SK-N-SH (cell line): Measurements from ENCODE around the gene CPNE1. TPM values are rescaled to one million over a fixed set of nuclear protein-coding genes. Genes with fewer than 3 reads are reported as not detected.

Source experiments
- CTCF ChIA-PET: fragments of 300-600, 350-600 bp; formaldehyde crosslinking; extraction: SDS; loops from one replicate; lab custom pipeline; 2021; lab: Yijun Ruan, JAX
- POLR2A ChIA-PET: fragments of 350-600 bp; sonication (Branson Sonifier 250); formaldehyde crosslinking; extraction: SDS; loops from one replicate; lab custom pipeline; 2020; ENCODE audit warnings: antibody characterized with exemption, inconsistent platforms; lab: Yijun Ruan, JAX
- DNase-seq: peaks from one replicate; pipeline ENCODE4 v3.0.0; 2012
- H2AFZ ChIP-seq: fragments of 200-600 bp; sonication (generic); 2 replicates; pipeline ENCODE4 v1.8.1; 2016; ENCODE audit warnings: antibody characterized with exemption, mild to moderate bottlenecking, low read depth
- H3F3A ChIP-seq: fragments of 200-600 bp; sonication (generic); replicated peaks from 2 replicates; pipeline ENCODE3; 2016; ENCODE audit warnings: antibody characterized with exemption, mild to moderate bottlenecking; ENCODE audit not compliant: insufficient read depth
- H3K27ac ChIP-seq, 2 experiments: fragments of 200-500 bp in 1 of 2; fragments of 200-600 bp in 1 of 2; sonication (Bioruptor generic) in 1 of 2; sonication (generic), shearing (Covaris generic) in 1 of 2; 2 replicates each; pipeline versions ENCODE4 v1.5.1 to v1.6.1; 2014 to 2016; ENCODE audit warnings: low read depth in 2 of 2, inconsistent platforms in 1 of 2, low read length in 1 of 2, mild to moderate bottlenecking in 1 of 2, mixed read lengths in 1 of 2
- H3K27me3 ChIP-seq: fragments of 200-600 bp; sonication (generic), shearing (Covaris generic); 2 replicates; pipeline ENCODE4 v1.6.1; 2016; ENCODE audit warnings: mixed run types; ENCODE audit not compliant: insufficient read depth
- H3K36me3 ChIP-seq, 2 experiments: fragments of 200-500 bp in 1 of 2; fragments of 200-600 bp in 1 of 2; sonication (Bioruptor generic) in 1 of 2; sonication (generic) in 1 of 2; replicated peaks in 1 of 2; 2 replicates each; pipeline versions ENCODE3 to v1.5.1; 2014 to 2016; ENCODE audit warnings: low read length in 1 of 2, mild to moderate bottlenecking in 1 of 2; ENCODE audit not compliant: insufficient read depth in 2 of 2, control insufficient read depth in 1 of 2
- H3K4me1 ChIP-seq, 2 experiments: fragments of 200-500 bp in 1 of 2; fragments of 200-600 bp in 1 of 2; sonication (Bioruptor generic) in 1 of 2; sonication (generic), shearing (Covaris generic) in 1 of 2; 2 replicates each; pipeline versions ENCODE4 v1.5.1 to v1.6.1; 2014 to 2016; ENCODE audit warnings: low read depth in 1 of 2, low read length in 1 of 2, mixed run types in 1 of 2; ENCODE audit not compliant: insufficient read depth in 2 of 2, control insufficient read depth in 1 of 2
- H3K4me2 ChIP-seq: fragments of 200-600 bp; sonication (generic), shearing (Covaris generic); 2 replicates; pipeline ENCODE4 v1.6.1; 2017; ENCODE audit warnings: mixed run types
- H3K4me3 ChIP-seq, 2 experiments: fragments of 200-500 bp in 1 of 2; fragments of 200-600 bp in 1 of 2; sonication (Bioruptor generic) in 1 of 2; sonication (generic), shearing (Covaris generic) in 1 of 2; 2 replicates each; pipeline versions ENCODE4 v1.5.1 to v1.8.1; 2014 to 2016; ENCODE audit warnings: low read depth in 2 of 2, inconsistent platforms in 1 of 2, low read length in 1 of 2, mild to moderate bottlenecking in 1 of 2, mixed read lengths in 1 of 2, moderate library complexity in 1 of 2
- H3K79me2 ChIP-seq: fragments of 200-600 bp; sonication (generic); 2 replicates; pipeline ENCODE4 v1.8.1; 2017; ENCODE audit warnings: mild to moderate bottlenecking; ENCODE audit not compliant: insufficient read depth
- H3K9ac ChIP-seq: fragments of 200-600 bp; sonication (generic); 2 replicates; pipeline ENCODE4 v1.6.1; 2017; ENCODE audit warnings: mixed run types
- H3K9me2 ChIP-seq: fragments of 200-600 bp; sonication (generic); 2 replicates; pipeline ENCODE4 v1.6.1; 2017; ENCODE audit warnings: mixed run types
- H3K9me3 ChIP-seq: fragments of 200-600 bp; sonication (generic); 2 replicates; pipeline ENCODE4 v1.6.1; 2017; ENCODE audit warnings: mixed run types, mild to moderate bottlenecking, moderate library complexity
- H4K20me1 ChIP-seq: fragments of 200-600 bp; sonication (generic); 2 replicates; pipeline ENCODE4 v1.6.1; 2017; ENCODE audit warnings: mild to moderate bottlenecking, mixed run types; ENCODE audit not compliant: insufficient read depth
- CTCF ChIP-seq: fragments of 200-600 bp; sonication (generic); IDR thresholded peaks from 2 replicates; pipeline ENCODE4 v1.6.1; 2017; ENCODE audit warnings: antibody characterized with exemption, mild to moderate bottlenecking, moderate library complexity
- EP300 ChIP-seq, 2 experiments: IDR thresholded peaks; 2 replicates each; pipeline versions ENCODE4 v1.4.0 to v1.6.1; 2012; ENCODE audit warnings: borderline replicate concordance in 1 of 2, low read depth in 1 of 2, low read length in 1 of 2
- FOSL2 ChIP-seq: IDR thresholded peaks from 2 replicates; pipeline ENCODE4 v1.4.0; 2012; ENCODE audit warnings: low read depth, mild to moderate bottlenecking, moderate library complexity, borderline replicate concordance
- FOXJ3 ChIP-seq: sonication (generic); formaldehyde crosslinking; IDR thresholded peaks from 2 replicates; pipeline ENCODE4 v1.5.1; 2020; ENCODE audit warnings: mild to moderate bottlenecking, missing genetic modification reagents
- FOXM1 ChIP-seq: IDR thresholded peaks from 2 replicates; pipeline ENCODE4 v1.4.0; 2012; ENCODE audit warnings: low read depth, mild to moderate bottlenecking
- GABPA ChIP-seq: IDR thresholded peaks from 2 replicates; pipeline ENCODE4 v1.4.0; 2012; ENCODE audit warnings: low read depth, mild to moderate bottlenecking
- GATA2 ChIP-seq: sonication (generic); formaldehyde crosslinking; IDR thresholded peaks from 2 replicates; pipeline ENCODE4 v1.5.0; 2020; ENCODE audit warnings: mild to moderate bottlenecking, missing genetic modification reagents
- JUND ChIP-seq: IDR thresholded peaks from 2 replicates; pipeline ENCODE4 v1.4.0; 2012
- MAX ChIP-seq: IDR thresholded peaks from 2 replicates; pipeline ENCODE4 v1.4.0; 2012; ENCODE audit warnings: low read depth
- MXI1 ChIP-seq: IDR thresholded peaks from 2 replicates; pipeline ENCODE4 v1.6.1; 2012; ENCODE audit warnings: mild to moderate bottlenecking, low read depth, low read length, improper control_type of control experiment
- PBX3 ChIP-seq: IDR thresholded peaks from 2 replicates; pipeline ENCODE4; 2012
- POLR2AphosphoS5 ChIP-seq: IDR thresholded peaks from 2 replicates; pipeline ENCODE4 v1.6.1; 2012; ENCODE audit warnings: low read depth, low read length
- RAD21 ChIP-seq: IDR thresholded peaks from 2 replicates; pipeline ENCODE4 v1.6.1; 2012; ENCODE audit warnings: mild to moderate bottlenecking, low read length
- SMC3 ChIP-seq: IDR thresholded peaks from 2 replicates; pipeline ENCODE4 v1.6.1; 2012; ENCODE audit warnings: low read depth, low read length, improper control_type of control experiment
- TAF1 ChIP-seq: IDR thresholded peaks from 2 replicates; pipeline ENCODE4 v1.6.1; 2012; ENCODE audit warnings: low read depth, mild to moderate bottlenecking, low read length, moderate library complexity, borderline replicate concordance
- TEAD4 ChIP-seq: IDR thresholded peaks from 2 replicates; pipeline ENCODE4 v1.4.0; 2012; ENCODE audit warnings: mild to moderate bottlenecking, borderline replicate concordance; ENCODE audit not compliant: insufficient read depth
- USF1 ChIP-seq: IDR thresholded peaks from 2 replicates; pipeline ENCODE4 v1.4.0; 2012; ENCODE audit warnings: low read depth, borderline replicate concordance
- USF2 ChIP-seq: fragments of 150-350 bp; IDR thresholded peaks from 2 replicates; pipeline ENCODE4 v1.6.1; 2017; ENCODE audit warnings: antibody characterized with exemption, low read length, low read depth, borderline replicate concordance
- ZBTB33 ChIP-seq: IDR thresholded peaks from 2 replicates; pipeline ENCODE4 v1.4.0; 2012; ENCODE audit warnings: low read depth, borderline replicate concordance
- WGBS: methylation state at CpG from one replicate; pipeline ENCODE4 v1.1.6; 2017; ENCODE audit warnings: low lambda C conversion rate; 5-methylcytosine and 5-hydroxymethylcytosine counted together
- polyA plus RNA-seq, 3 experiments: library from polyadenylated mRNA; depleted of rRNA; stranded (reverse); fragments of >200 nt; gene quantifications; 2 replicates each; pipeline ENCODE4 v1.2.3, GENCODE V29; 2012

CPNE1 gene
- polyA plus RNA-seq, 1 of the 3 experiments (the other 2 are of a cell fraction), result 279 TPM

- Histone ChIP-seq H3K9ac (no peak overlapping the region), H3F3A (peaks cover 24% of the 10 kb centered on the region), H3K27me3 (no peaks in the 10 kb centered on the region), H3K4me2 (no peak overlapping the region), H2AFZ (no peak overlapping the region), H3K9me2 (no peaks in the 10 kb centered on the region), H3K9me3 (no peaks in the 10 kb centered on the region), H3K4me1 (peaks cover 3% of the 10 kb centered on the region in 2 experiments; a peak in 2 of 4 replicates), H3K4me3 (no peak overlapping the region), H3K36me3 (peaks cover 61 to 67% of the 10 kb centered on the region in 2 experiments), H3K27ac (no peak overlapping the region), H3K79me2 (peaks cover 100% of the 10 kb centered on the region), H4K20me1 (peaks cover 100% of the 10 kb centered on the region)
- ChIA-PET POLR2A (interaction anchor here (1.3 kb wide), 1 partner anchor 33 kb away, joined by 3 read pairs; no protein-coding TSS in a partner anchor), CTCF (interaction anchor here (1.3 to 1.7 kb wide), 2 partner anchors 33 to 36 kb away, joined by 5 to 10 read pairs; no protein-coding TSS in a partner anchor)
- DNase-seq, result no peak
- TF ChIP-seq TEAD4, result no peak
- no peak for TF ChIP-seq USF2
- no peak for TF ChIP-seq RAD21
- no peak for TF ChIP-seq ZBTB33
- no peak for TF ChIP-seq CTCF
- no peak for TF ChIP-seq POLR2AphosphoS5
- no peak for TF ChIP-seq PBX3
- no peak for TF ChIP-seq GABPA
- no peak for TF ChIP-seq SMC3
- TF ChIP-seq EP300 (IDR thresholded peaks at IDR 0.05; ENCODE audit: borderline replicate concordance in 1 of 2, low read depth in 1 of 2, low read length in 1 of 2), result no peak
- TF ChIP-seq FOXM1, result no peak
- no peak for TF ChIP-seq GATA2 (CRISPR knock-in tag)
- no peak for TF ChIP-seq USF1
- no peak for TF ChIP-seq JUND
- no peak for TF ChIP-seq MXI1
- TF ChIP-seq FOXJ3 (CRISPR knock-in tag), result no peak
- no peak for TF ChIP-seq TAF1
- no peak for TF ChIP-seq MAX
- no peak for TF ChIP-seq FOSL2
- WGBS, result 89% methylated on average over 10 of the region's 13 CpGs
Observed at GRCh38 chr20:35652641-35653429, 11.9 kb downstream of the CPNE1 start.
